Smooth muscle cell of bladder (primary cell): ENCODE data around the gene RAB31. TPM values are rescaled to one million over a fixed set of nuclear protein-coding genes. Genes with fewer than 3 reads are reported as not detected.

Experiments
- total RNA-seq: library from RNA; depleted of rRNA; stranded (reverse); fragments of >200 nt; gene quantifications from 2 replicates; pipeline ENCODE4 v1.2.3, GENCODE V29; 2014

RAB31 gene, protein sequence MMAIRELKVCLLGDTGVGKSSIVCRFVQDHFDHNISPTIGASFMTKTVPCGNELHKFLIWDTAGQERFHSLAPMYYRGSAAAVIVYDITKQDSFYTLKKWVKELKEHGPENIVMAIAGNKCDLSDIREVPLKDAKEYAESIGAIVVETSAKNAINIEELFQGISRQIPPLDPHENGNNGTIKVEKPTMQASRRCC
- total RNA-seq, result 51.2 and 58.7 TPM in 2 replicates

GRCh38 chr18:9708057-9708433, at the start of gene RAB31:
Gene RAB31 (plus strand): TSS chr18:9708301. CDS start chr18:9708406, 105 bp downstream.

GRCh38 chr18:9885170-9886004, 177.3 kb downstream of the RAB31 start, which contains the start of gene TXNDC2:
Gene TXNDC2 (plus strand): TSS chr18:9885973. CDS start chr18:9886681, 708 bp downstream.

Other genes with a start within 250 kb of the RAB31 start
- 47.4 and 54.6 TPM in 2 replicates for gene RALBP1, start 232.8 kb upstream of the RAB31 start, total RNA-seq
- 57.3 and 77.3 TPM in 2 replicates for gene PPP4R1, start 93.7 kb upstream of the RAB31 start, total RNA-seq
- gene TXNDC2, start 177.7 kb downstream of the RAB31 start, total RNA-seq, result under 0.01 TPM in 2 replicates
- gene VAPA, start 205.7 kb downstream of the RAB31 start, total RNA-seq, result 235 and 277 TPM in 2 replicates